B cell (primary cell): ENCODE data around the gene HOXB3.

Source experiments
- EZH2 ChIP-seq: IDR thresholded peaks from 2 replicates; pipeline ENCODE4 v1.6.1; 2012; ENCODE audit warnings: borderline replicate concordance, low read depth, mild to moderate bottlenecking, moderate library complexity, low read length; ENCODE audit not compliant: insufficient read depth, poor library complexity, severe bottlenecking
- TF ChIP-seq, protein P1 (sequence below): fragments of 200-600 bp; IDR thresholded peaks from one replicate; pipeline ENCODE4 v1.8.0; 2022; ENCODE audit warnings: antibody characterized with exemption, mild to moderate bottlenecking

DNA sequence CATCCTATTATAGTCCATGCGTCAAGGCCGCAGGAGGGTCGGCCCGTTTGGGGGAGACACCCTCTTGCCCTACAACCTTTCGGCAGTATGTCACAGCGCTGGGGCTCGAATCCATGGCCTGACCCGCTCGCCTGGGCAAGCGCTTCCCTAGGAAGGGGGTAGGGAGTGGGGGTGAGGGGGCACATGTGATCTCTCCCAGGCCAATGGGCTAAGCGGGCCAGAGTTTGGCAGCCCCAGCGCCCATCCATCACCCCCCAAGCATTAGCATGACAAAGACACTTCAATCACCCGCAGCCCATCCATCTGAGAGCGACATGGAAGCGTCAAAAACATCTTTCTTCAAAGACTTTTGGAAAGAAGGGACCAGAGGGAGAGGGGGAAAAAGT, 59.2 kb downstream of the HOXB3 start, which contains the start of gene HOXB1:
- TF ChIP-seq, protein P1, sequence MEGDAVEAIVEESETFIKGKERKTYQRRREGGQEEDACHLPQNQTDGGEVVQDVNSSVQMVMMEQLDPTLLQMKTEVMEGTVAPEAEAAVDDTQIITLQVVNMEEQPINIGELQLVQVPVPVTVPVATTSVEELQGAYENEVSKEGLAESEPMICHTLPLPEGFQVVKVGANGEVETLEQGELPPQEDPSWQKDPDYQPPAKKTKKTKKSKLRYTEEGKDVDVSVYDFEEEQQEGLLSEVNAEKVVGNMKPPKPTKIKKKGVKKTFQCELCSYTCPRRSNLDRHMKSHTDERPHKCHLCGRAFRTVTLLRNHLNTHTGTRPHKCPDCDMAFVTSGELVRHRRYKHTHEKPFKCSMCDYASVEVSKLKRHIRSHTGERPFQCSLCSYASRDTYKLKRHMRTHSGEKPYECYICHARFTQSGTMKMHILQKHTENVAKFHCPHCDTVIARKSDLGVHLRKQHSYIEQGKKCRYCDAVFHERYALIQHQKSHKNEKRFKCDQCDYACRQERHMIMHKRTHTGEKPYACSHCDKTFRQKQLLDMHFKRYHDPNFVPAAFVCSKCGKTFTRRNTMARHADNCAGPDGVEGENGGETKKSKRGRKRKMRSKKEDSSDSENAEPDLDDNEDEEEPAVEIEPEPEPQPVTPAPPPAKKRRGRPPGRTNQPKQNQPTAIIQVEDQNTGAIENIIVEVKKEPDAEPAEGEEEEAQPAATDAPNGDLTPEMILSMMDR: no peak
- no peak for TF ChIP-seq EZH2
